Glomerular visceral epithelial cell (primary cell): ENCODE results near the gene RASSF5.

Source experiments
- DNase-seq: peaks from one replicate; pipeline ENCODE4 v3.0.0-alpha.2; 2016; ENCODE audit errors: extremely low spot score

The RASSF5 gene

GRCh38 chr1:206547104-206547503 lies 39.8 kb downstream of the RASSF5 start:
- DNase-seq, result no peak

- no peak for DNase-seq
Measured at GRCh38 chr1:206550446-206550845, 43.1 kb downstream of the RASSF5 start.

DNA sequence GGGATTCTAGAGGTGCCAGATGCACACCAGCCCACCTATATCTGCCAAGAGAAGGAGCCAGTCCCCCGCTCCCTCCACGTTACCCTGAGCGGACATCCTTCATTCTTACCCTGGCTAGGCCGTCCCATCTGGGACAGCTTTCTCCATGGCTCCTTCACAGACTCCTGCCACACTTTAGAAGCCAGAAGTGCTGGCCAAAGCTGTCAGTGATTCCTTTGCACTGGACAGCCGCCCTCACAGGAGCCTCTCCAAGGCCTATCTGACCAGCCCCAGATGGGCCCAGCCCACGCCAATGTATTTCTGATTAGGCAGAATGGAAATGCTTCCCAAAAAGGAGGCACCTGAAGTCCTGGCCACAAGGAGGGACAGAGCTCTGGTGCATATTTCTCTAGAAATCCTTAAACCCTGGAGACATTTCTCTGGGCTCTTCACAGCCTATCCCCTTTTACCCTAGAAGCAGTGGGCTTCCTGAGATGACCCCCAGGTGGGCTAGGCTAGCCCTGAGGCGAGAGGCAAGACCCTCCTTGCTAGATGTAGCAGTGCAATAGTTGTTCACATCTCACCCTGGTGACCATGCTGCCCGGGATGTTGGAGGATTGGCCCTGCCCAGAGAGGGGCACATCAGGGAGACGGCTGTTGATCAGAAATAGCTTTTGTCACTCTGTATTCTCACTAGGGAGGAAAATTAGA lies 44.1 kb downstream of the RASSF5 start:
- DNase-seq, result no peak

DNA sequence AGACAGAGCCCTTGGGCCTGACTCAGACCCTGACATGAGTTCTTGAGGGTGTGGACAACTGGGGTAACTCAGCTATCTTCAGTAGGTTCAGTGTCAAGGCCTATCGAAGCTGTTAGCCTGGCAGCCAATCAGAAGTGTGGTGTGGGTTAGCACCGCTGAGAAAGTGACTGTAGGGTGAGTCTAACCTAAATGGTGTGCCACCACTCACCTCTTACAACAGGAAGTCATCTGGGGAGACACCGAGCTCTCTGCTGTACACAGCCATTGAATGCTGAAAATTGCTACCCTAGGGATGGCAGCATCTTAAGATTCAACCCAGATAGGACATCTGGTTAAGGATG lies 44.6 kb downstream of the RASSF5 start:
- DNase-seq, result no peak

- DNase-seq, result no peak
Measured at GRCh38 chr1:206554211-206554610, 46.9 kb downstream of the RASSF5 start.

- DNase-seq, result no peak
Measured at GRCh38 chr1:206554701-206555472, 47.6 kb downstream of the RASSF5 start.

GRCh38 chr1:206555473-206555935 lies 48.2 kb downstream of the RASSF5 start:
- DNase-seq, result no peak

DNA sequence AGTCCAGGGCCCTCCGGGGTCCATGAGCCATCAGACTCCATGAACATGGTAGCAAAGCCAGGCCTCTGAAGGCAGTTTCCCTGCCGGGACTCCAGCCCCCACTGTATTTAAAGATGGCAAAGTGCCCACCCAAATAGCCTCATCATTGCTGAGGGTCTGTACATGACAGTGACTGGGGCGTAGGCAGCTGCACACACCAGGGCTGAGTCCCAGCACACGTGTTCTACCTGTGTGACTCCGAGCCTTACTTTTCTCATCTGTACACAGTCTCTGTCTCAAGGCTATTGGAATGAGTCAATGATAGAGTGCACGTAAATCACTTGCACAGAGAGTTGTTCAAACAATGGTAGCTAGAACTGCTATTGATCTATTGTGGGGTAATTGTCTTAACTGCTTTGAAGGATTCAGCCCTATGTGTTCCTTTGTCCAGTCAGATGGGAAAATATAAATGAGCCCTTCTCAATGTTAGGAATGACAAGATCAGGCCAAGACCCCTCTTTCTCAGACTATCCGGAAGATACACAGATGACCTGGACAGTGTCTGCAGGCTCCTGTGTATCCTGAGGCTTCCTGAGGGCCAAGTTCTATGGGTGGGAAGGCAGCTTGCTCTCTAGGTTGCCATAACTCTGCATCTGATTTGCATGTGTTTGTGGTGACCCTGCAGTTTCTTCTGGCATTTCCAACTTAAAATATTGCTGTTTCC lies 48.9 kb downstream of the RASSF5 start:
- DNase-seq, result no peak

- peak; percentile 50 for DNase-seq
Measured at GRCh38 chr1:206556750-206557635, 49.7 kb downstream of the RASSF5 start.

GRCh38 chr1:206557636-206558473 lies 50.5 kb downstream of the RASSF5 start:
- DNase-seq, result no peak

GRCh38 chr1:206558794-206559671 lies 51.7 kb downstream of the RASSF5 start:
- DNase-seq, result no peak

DNA sequence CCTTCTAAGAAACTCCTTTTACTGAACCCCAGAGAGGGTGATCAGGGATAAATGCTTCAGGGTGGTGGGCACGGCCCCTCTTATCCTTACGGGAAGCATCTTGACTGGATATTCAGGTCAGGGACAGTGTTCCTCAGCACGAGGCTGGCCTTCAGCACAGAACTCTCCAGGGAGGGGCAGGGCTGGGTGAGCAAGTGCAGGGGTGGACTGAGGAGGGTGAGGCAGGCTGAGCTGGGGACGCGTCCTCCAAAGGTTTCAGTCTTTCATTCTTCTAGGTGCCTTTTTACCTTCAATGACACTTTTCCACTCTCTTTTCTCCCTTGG lies 52.3 kb downstream of the RASSF5 start:
- no peak for DNase-seq

DNA sequence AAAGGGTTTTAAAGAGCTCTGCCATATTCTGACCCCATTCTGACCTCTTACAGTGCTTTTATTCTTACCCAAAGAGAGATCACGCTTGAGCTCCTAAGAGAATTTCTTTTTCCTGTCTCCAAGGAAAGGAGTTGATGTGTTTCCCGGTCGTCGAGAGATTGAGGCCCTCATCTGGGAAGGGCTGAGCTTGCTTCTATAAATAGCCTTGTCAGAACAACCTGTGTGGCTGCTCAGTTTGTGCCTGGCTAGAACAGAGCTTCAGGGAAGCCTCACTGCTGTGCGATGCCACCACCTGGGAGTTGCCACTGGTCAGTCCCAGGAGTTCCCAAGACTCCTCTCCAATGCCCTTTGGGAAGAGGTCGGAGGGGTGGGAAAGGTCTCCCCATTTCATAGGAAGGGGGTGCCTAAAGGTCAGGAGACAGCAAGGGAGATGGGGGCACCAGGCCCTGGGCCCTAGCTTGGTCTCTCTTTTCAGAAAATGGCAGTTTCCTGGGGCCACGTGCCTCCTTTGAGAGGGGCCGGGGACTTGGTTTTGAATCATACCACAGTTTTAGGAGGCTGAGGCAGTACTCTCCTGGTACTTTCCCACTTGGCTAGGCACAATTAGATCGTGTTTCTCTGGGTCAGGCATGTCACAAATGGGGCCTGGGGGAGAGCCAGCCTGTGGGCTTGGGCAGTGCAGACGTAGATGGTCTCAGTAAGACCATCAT lies 52.8 kb downstream of the RASSF5 start:
- no peak for DNase-seq

GRCh38 chr1:206563367-206564207 lies 56.3 kb downstream of the RASSF5 start:
- DNase-seq, result no peak

- DNase-seq, result no peak
Measured at GRCh38 chr1:206565995-206566394, 58.7 kb downstream of the RASSF5 start.

DNA sequence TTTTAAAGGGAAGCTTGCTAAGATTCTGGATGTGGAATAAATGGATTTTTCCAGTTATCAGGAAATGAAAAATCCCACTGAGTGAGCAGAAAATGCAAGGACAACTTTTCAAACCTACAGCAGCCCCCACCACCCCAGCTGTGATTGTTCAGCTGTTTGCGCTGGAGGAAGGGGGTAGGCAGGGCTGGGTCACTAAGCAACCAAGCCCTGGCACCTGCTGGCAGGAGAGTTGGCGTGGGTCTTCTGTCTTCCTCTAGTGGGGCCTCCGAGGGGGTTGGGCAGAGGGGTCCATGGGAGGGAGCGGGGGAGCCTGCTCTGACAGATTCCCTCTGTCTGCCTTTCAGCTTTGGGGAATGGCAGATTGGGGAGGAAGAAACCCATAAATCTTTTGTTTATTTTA lies 59.7 kb downstream of the RASSF5 start:
- DNase-seq, result no peak

DNA sequence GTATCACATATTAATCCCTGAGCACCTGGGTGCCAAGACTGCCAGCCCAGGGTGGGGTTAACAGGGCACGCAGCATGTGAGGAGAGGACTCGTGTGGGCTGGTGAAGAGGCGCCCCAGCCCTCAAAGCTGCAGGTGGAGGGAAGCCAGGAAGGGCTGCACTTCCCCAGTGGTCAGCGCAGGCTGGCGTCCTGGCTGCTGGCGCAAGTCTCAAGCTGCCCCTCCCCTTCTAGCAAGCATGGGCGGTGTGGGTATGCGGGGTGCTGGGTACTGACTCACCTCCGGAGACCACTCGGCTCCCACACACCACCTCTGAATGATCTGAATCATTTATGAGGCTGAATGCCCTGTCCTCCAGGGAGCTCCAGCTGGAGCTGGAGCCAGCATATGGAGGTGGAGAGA lies 60.9 kb downstream of the RASSF5 start:
- DNase-seq, result no peak

DNA sequence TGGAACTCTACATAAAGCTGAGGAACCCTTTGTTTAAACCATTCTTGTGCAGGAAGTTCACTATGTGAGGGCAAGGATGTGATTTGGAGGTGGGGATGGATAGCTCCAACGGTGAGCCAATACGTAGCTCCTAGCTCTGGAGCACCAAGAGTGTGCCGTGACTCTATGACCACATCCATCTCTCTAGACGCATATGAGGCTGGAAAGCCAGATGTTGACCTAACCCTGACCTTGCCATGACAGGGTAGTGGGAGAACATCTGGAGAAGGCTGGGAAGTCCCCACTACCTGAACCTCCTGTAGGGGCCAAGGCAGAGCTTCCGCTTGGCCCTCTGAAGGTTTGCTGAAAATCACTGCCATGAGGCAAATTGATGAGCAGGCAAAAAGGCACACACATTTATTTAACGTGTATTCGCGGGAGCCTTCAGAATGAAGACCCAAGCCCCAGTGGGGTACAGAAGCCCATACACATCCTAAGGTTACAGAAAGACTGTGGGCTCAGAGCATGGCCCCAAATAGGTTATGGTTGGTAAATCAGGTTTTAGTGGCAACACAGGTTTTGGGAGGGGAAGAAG lies 61.5 kb downstream of the RASSF5 start:
- no peak for DNase-seq
